SK-N-SH (cell line): ENCODE measurements around the gene ESPL1. TPM values are rescaled to one million over a fixed set of nuclear protein-coding genes. Genes with fewer than 3 reads are reported as not detected.

Experiments
- CTCF ChIA-PET: fragments of 300-600, 350-600 bp; formaldehyde crosslinking; extraction: SDS; loops from one replicate; lab custom pipeline; 2021; lab: Yijun Ruan, JAX
- POLR2A ChIA-PET: fragments of 350-600 bp; sonication (Branson Sonifier 250); formaldehyde crosslinking; extraction: SDS; loops from one replicate; lab custom pipeline; 2020; ENCODE audit warnings: antibody characterized with exemption, inconsistent platforms; lab: Yijun Ruan, JAX
- DNase-seq: peaks from one replicate; pipeline ENCODE4 v3.0.0; 2012
- H2AFZ ChIP-seq: fragments of 200-600 bp; sonication (generic); 2 replicates; pipeline ENCODE4 v1.8.1; 2016; ENCODE audit warnings: antibody characterized with exemption, mild to moderate bottlenecking, low read depth
- H3F3A ChIP-seq: fragments of 200-600 bp; sonication (generic); replicated peaks from 2 replicates; pipeline ENCODE3; 2016; ENCODE audit warnings: antibody characterized with exemption, mild to moderate bottlenecking; ENCODE audit not compliant: insufficient read depth
- H3K27ac ChIP-seq, 2 experiments: fragments of 200-500 bp in 1 of 2; fragments of 200-600 bp in 1 of 2; sonication (Bioruptor generic) in 1 of 2; sonication (generic), shearing (Covaris generic) in 1 of 2; 2 replicates each; pipeline versions ENCODE4 v1.5.1 to v1.6.1; 2014 to 2016; ENCODE audit warnings: low read depth in 2 of 2, inconsistent platforms in 1 of 2, low read length in 1 of 2, mild to moderate bottlenecking in 1 of 2, mixed read lengths in 1 of 2
- H3K27me3 ChIP-seq: fragments of 200-600 bp; sonication (generic), shearing (Covaris generic); 2 replicates; pipeline ENCODE4 v1.6.1; 2016; ENCODE audit warnings: mixed run types; ENCODE audit not compliant: insufficient read depth
- H3K36me3 ChIP-seq, 2 experiments: fragments of 200-500 bp in 1 of 2; fragments of 200-600 bp in 1 of 2; sonication (Bioruptor generic) in 1 of 2; sonication (generic) in 1 of 2; replicated peaks in 1 of 2; 2 replicates each; pipeline versions ENCODE3 to v1.5.1; 2014 to 2016; ENCODE audit warnings: low read length in 1 of 2, mild to moderate bottlenecking in 1 of 2; ENCODE audit not compliant: insufficient read depth in 2 of 2, control insufficient read depth in 1 of 2
- H3K4me1 ChIP-seq, 2 experiments: fragments of 200-500 bp in 1 of 2; fragments of 200-600 bp in 1 of 2; sonication (Bioruptor generic) in 1 of 2; sonication (generic), shearing (Covaris generic) in 1 of 2; 2 replicates each; pipeline versions ENCODE4 v1.5.1 to v1.6.1; 2014 to 2016; ENCODE audit warnings: low read depth in 1 of 2, low read length in 1 of 2, mixed run types in 1 of 2; ENCODE audit not compliant: insufficient read depth in 2 of 2, control insufficient read depth in 1 of 2
- H3K4me2 ChIP-seq: fragments of 200-600 bp; sonication (generic), shearing (Covaris generic); 2 replicates; pipeline ENCODE4 v1.6.1; 2017; ENCODE audit warnings: mixed run types
- H3K4me3 ChIP-seq, 2 experiments: fragments of 200-500 bp in 1 of 2; fragments of 200-600 bp in 1 of 2; sonication (Bioruptor generic) in 1 of 2; sonication (generic), shearing (Covaris generic) in 1 of 2; 2 replicates each; pipeline versions ENCODE4 v1.5.1 to v1.8.1; 2014 to 2016; ENCODE audit warnings: low read depth in 2 of 2, inconsistent platforms in 1 of 2, low read length in 1 of 2, mild to moderate bottlenecking in 1 of 2, mixed read lengths in 1 of 2, moderate library complexity in 1 of 2
- H3K79me2 ChIP-seq: fragments of 200-600 bp; sonication (generic); 2 replicates; pipeline ENCODE4 v1.8.1; 2017; ENCODE audit warnings: mild to moderate bottlenecking; ENCODE audit not compliant: insufficient read depth
- H3K9ac ChIP-seq: fragments of 200-600 bp; sonication (generic); 2 replicates; pipeline ENCODE4 v1.6.1; 2017; ENCODE audit warnings: mixed run types
- H3K9me2 ChIP-seq: fragments of 200-600 bp; sonication (generic); 2 replicates; pipeline ENCODE4 v1.6.1; 2017; ENCODE audit warnings: mixed run types
- H3K9me3 ChIP-seq: fragments of 200-600 bp; sonication (generic); 2 replicates; pipeline ENCODE4 v1.6.1; 2017; ENCODE audit warnings: mixed run types, mild to moderate bottlenecking, moderate library complexity
- H4K20me1 ChIP-seq: fragments of 200-600 bp; sonication (generic); 2 replicates; pipeline ENCODE4 v1.6.1; 2017; ENCODE audit warnings: mild to moderate bottlenecking, mixed run types; ENCODE audit not compliant: insufficient read depth
- CHD2 ChIP-seq: fragments of 150-350 bp; IDR thresholded peaks from 2 replicates; pipeline ENCODE4 v1.6.1; 2018; ENCODE audit warnings: low read length; ENCODE audit not compliant: partially characterized antibody
- ELF1 ChIP-seq: IDR thresholded peaks from 2 replicates; pipeline ENCODE4 v1.4.0; 2012
- EZH2phosphoT487 ChIP-seq: fragments of 200-600 bp; sonication (generic); IDR thresholded peaks from 2 replicates; pipeline ENCODE4 v1.6.1; 2017; ENCODE audit warnings: low read depth, mixed run types, mild to moderate bottlenecking, antibody characterized with exemption, moderate library complexity, borderline replicate concordance
- FOXM1 ChIP-seq: IDR thresholded peaks from 2 replicates; pipeline ENCODE4 v1.4.0; 2012; ENCODE audit warnings: low read depth, mild to moderate bottlenecking
- GABPA ChIP-seq: IDR thresholded peaks from 2 replicates; pipeline ENCODE4 v1.4.0; 2012; ENCODE audit warnings: low read depth, mild to moderate bottlenecking
- IRF3 ChIP-seq: fragments of 150-350 bp; IDR thresholded peaks from 2 replicates; pipeline ENCODE4 v1.6.1; 2016; ENCODE audit warnings: mild to moderate bottlenecking, low read depth, low read length
- JUND ChIP-seq: IDR thresholded peaks from 2 replicates; pipeline ENCODE4 v1.4.0; 2012
- MAX ChIP-seq: IDR thresholded peaks from 2 replicates; pipeline ENCODE4 v1.4.0; 2012; ENCODE audit warnings: low read depth
- MEF2A ChIP-seq: IDR thresholded peaks from 2 replicates; pipeline ENCODE4 v1.4.0; 2012; ENCODE audit warnings: low read depth, borderline replicate concordance
- MXI1 ChIP-seq: IDR thresholded peaks from 2 replicates; pipeline ENCODE4 v1.6.1; 2012; ENCODE audit warnings: mild to moderate bottlenecking, low read depth, low read length, improper control_type of control experiment
- NFIC ChIP-seq: IDR thresholded peaks from 2 replicates; pipeline ENCODE4 v1.4.0; 2012; ENCODE audit warnings: borderline replicate concordance
- RAD21 ChIP-seq: IDR thresholded peaks from 2 replicates; pipeline ENCODE4 v1.6.1; 2012; ENCODE audit warnings: mild to moderate bottlenecking, low read length
- RCOR1 ChIP-seq: fragments of 150-350 bp; IDR thresholded peaks from 2 replicates; pipeline ENCODE4 v1.6.1; 2017; ENCODE audit warnings: antibody characterized with exemption, low read length
- RXRA ChIP-seq: IDR thresholded peaks from 2 replicates; pipeline ENCODE4 v1.4.0; 2012; ENCODE audit warnings: low read depth, mild to moderate bottlenecking, borderline replicate concordance
- SIN3A ChIP-seq: IDR thresholded peaks from 2 replicates; pipeline ENCODE4 v1.6.1; 2012; ENCODE audit warnings: low read depth, mild to moderate bottlenecking, low read length, moderate library complexity, borderline replicate concordance
- TCF12 ChIP-seq: IDR thresholded peaks from 2 replicates; pipeline ENCODE4 v1.4.0; 2012
- TEAD4 ChIP-seq: IDR thresholded peaks from 2 replicates; pipeline ENCODE4 v1.4.0; 2012; ENCODE audit warnings: mild to moderate bottlenecking, borderline replicate concordance; ENCODE audit not compliant: insufficient read depth
- USF1 ChIP-seq: IDR thresholded peaks from 2 replicates; pipeline ENCODE4 v1.4.0; 2012; ENCODE audit warnings: low read depth, borderline replicate concordance
- USF2 ChIP-seq: fragments of 150-350 bp; IDR thresholded peaks from 2 replicates; pipeline ENCODE4 v1.6.1; 2017; ENCODE audit warnings: antibody characterized with exemption, low read length, low read depth, borderline replicate concordance
- ZBTB33 ChIP-seq: IDR thresholded peaks from 2 replicates; pipeline ENCODE4 v1.4.0; 2012; ENCODE audit warnings: low read depth, borderline replicate concordance
- WGBS: methylation state at CpG from one replicate; pipeline ENCODE4 v1.1.6; 2017; ENCODE audit warnings: low lambda C conversion rate; 5-methylcytosine and 5-hydroxymethylcytosine counted together
- polyA plus RNA-seq, 3 experiments: library from polyadenylated mRNA; depleted of rRNA; stranded (reverse); fragments of >200 nt; gene quantifications; 2 replicates each; pipeline ENCODE4 v1.2.3, GENCODE V29; 2012

ESPL1 gene
- polyA plus RNA-seq, 1 of the 3 experiments (the other 2 are of a cell fraction), result 8.6 TPM

GRCh38 chr12:53265783-53266182, 2.3 kb upstream of the ESPL1 start:
- no peak overlapping the region for H3K4me2 ChIP-seq
- H3K4me3 ChIP-seq, result no peak overlapping the region
- peaks cover 5 to 21% of the 10 kb centered on the region in 2 experiments; a peak in 2 of 4 replicates for H3K4me1 ChIP-seq
- H2AFZ ChIP-seq, result no peak overlapping the region
- no peak overlapping the region for H3K27ac ChIP-seq
- H3K36me3 ChIP-seq, result no peaks in the 10 kb centered on the region
- no peaks in the 10 kb centered on the region for H3K27me3 ChIP-seq
- H3F3A ChIP-seq, result no peaks in the 10 kb centered on the region
- ChIA-PET CTCF (interaction anchor here (1.1 to 14.0 kb wide), 5 partner anchors 14 to 167 kb away, joined by 5 to 223 read pairs (median 46); a partner anchor contains a TSS), POLR2A (no interaction called here)
- WGBS, result 73% methylated on average over 2 of the region's 2 CpGs
- H3K9ac ChIP-seq, result no peak overlapping the region
- no peaks in the 10 kb centered on the region for H4K20me1 ChIP-seq
- no peak for TF ChIP-seq RCOR1
- TF ChIP-seq MAX, result no peak
- no peak for TF ChIP-seq USF1
- no peak for TF ChIP-seq FOXM1
- no peak for TF ChIP-seq MEF2A
- TF ChIP-seq RXRA, result no peak
- no peaks in the 10 kb centered on the region for H3K9me3 ChIP-seq
- H3K9me2 ChIP-seq, result no peaks in the 10 kb centered on the region
- H3K79me2 ChIP-seq, result peaks cover 27% of the 10 kb centered on the region
- no peak for DNase-seq

- Histone ChIP-seq H3K27me3 (no peaks in the 10 kb centered on the region), H3K4me3 (peak overlapping the region; percentile 76), H3K36me3 (no peaks in the 10 kb centered on the region), H3K4me2 (peak overlapping the region; percentile 95), H4K20me1 (no peaks in the 10 kb centered on the region), H3K9ac (peak overlapping the region; percentile 74; the same call in 1 of the 2 replicates), H3K9me2 (no peaks in the 10 kb centered on the region), H3K9me3 (no peaks in the 10 kb centered on the region), H3F3A (no peaks in the 10 kb centered on the region), H3K27ac (no peak overlapping the region), H3K79me2 (peaks cover 42% of the 10 kb centered on the region), H3K4me1 (peaks cover 5 to 21% of the 10 kb centered on the region in 2 experiments; a peak in 2 of 4 replicates), H2AFZ (peak overlapping the region; percentile 90)
- 62% methylated on average over 18 of the region's 18 CpGs for WGBS
- DNase-seq, result no peak
- POLR2A ChIA-PET, result interaction anchor here (0.6 to 1.8 kb wide), 5 partner anchors 10 to 233 kb away, joined by 4 to 6 read pairs (median 4); no protein-coding TSS in a partner anchor
- CTCF ChIA-PET, result interaction anchor here (0.6 to 14.0 kb wide), 29 partner anchors 8 to 993 kb away, joined by 3 to 223 read pairs (median 4); partner anchors contain the start of genes AAAS, CSAD and ZNF740
- TF ChIP-seq MAX, result no peak
- TF ChIP-seq RAD21, result no peak
- no peak for TF ChIP-seq USF1
- no peak for TF ChIP-seq IRF3
- TF ChIP-seq TEAD4, result no peak
- TF ChIP-seq EZH2phosphoT487, result no peak
- TF ChIP-seq JUND, result no peak
- no peak for TF ChIP-seq GABPA
- no peak for TF ChIP-seq ELF1
- no peak for TF ChIP-seq CHD2
- TF ChIP-seq MXI1, result no peak
- no peak for TF ChIP-seq USF2
- TF ChIP-seq ZBTB33, result no peak
- no peak for TF ChIP-seq TCF12
- TF ChIP-seq NFIC, result no peak
- no peak for TF ChIP-seq SIN3A
Observed at GRCh38 chr12:53267306-53267998, 647 bp upstream of the ESPL1 start.
